HG03196 (cell line): ENCODE measurements around the gene DLG3.
A peak's percentile ranks its signal among the peaks of the same experiment; 100 is the strongest.

ENCODE experiments used
- ATAC-seq: cut with Tn5 transposase; IDR thresholded peaks from one replicate; pipeline ENCODE4 v1.9.1; 2021; ENCODE audit not compliant: unreplicated experiment

Gene DLG3

DNA sequence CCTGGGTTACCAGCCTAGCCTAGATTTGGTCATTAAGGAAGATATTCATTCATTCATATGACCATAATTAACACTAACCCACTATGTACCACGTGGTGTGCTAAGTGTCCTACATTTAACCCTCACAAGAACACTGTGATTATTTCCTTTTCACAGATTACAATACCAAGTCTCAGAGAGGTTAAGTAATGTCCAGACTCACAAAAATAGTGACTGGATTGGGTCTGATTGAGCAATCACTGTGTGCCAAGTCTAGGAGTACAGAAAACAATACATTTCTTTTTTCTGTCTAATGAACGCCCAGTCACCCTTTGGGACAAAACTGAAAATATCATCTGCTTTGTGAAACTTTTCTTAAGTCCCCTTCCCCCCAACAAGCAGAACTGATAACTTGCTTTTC, 7.6 kb upstream of the DLG3 start:
- no peak for ATAC-seq

DNA sequence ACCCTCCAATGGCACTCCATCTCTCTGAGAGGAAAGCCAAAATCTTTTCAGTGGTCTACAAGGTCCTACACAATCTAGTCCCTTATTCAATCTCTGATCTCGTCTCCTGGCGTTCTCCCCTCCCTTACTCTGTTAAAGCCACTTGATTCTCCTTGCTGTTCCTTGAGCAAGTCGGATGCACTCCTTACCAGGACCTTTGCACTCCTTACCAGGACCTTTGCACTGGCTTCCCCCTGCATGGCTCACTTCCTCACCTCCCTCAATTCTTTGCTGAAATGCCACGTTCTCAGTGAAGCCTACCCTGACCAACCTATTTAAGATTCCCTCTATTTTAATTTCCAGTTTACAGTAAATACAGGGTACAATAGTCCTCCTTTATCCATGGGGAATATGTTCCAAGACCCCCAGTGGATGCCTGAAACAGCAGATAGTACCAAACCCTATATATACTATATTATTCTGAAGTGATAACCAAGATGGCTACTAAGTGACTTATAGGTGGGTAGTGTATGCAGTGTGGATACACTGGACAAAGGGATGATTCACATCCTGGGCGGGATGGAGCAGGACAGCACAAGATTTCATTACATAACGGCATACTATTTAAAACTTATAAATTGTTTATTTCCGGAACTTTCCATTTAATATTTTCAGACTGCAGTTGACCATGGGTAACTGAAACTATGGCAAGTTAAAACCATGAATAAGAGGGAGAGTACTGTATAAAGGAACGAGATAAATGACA, 6.5 kb upstream of the DLG3 start:
- ATAC-seq, result no peak

DNA sequence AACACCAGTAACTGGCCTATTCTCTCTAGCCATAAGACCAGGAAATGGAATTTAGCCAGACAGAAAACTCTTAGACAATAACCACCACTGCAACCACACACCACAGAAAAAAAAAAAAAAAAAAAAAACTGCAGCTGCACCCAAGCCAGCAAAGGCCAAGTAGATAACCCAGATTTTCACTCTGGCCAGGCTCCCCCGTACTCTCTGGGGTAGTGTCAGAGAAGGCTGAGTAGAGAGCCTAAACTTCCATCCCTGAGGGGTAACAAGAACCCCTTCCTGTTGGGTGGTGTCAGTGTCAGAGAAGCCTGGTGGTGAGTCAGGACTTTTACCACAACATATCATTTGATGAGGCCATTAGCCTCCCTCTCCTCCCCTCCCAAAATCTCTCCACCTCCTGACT, 5.6 kb upstream of the DLG3 start:
- ATAC-seq, result no peak

DNA sequence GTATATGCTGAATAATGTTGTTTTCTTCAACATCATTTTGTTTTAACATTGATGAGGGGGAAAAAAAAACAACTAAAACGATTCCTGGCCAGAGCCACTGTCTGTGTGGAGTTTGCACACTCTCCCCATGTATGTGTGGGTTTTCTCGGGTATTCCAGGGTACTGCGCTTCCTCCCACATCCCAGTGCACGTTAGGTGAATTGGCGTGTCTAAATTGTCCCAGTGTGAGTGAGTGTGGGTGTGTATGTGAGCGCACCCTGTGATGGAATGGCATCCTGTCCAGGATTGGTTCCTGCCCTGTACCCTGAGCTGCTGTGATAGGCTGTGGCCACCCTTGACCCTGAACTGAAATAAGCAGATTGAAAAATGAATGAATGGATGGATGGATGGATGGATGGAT, 2.4 kb upstream of the DLG3 start:
- ATAC-seq, result no peak

DNA sequence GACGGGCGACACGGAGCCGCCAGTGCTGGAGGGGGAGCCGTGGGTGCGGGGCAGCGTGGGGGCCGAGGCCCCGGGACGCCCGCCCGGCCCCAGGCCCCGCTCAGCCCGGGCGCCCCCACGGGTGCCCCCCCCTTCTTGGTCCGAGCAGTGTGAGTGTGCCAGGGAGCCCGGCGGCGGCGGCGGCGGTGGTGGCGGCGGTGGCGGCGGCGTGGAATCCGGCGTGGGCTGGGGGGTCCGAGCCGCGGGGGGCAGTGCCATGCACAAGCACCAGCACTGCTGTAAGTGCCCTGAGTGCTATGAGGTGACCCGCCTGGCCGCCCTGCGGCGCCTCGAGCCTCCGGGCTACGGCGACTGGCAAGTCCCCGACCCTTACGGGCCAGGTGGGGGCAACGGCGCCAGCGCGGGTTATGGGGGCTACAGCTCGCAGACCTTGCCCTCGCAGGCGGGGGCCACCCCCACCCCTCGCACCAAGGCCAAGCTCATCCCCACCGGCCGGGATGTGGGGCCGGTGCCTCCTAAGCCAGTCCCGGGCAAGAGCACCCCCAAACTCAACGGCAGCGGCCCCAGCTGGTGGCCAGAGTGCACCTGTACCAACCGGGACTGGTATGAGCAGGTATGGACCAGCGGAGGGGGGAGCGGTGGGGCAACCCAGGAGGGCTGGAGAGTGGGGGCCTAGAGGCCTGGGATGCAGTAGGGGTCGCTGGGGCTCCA, 466 bp downstream of the DLG3 start:
- ATAC-seq, result no peak

DNA sequence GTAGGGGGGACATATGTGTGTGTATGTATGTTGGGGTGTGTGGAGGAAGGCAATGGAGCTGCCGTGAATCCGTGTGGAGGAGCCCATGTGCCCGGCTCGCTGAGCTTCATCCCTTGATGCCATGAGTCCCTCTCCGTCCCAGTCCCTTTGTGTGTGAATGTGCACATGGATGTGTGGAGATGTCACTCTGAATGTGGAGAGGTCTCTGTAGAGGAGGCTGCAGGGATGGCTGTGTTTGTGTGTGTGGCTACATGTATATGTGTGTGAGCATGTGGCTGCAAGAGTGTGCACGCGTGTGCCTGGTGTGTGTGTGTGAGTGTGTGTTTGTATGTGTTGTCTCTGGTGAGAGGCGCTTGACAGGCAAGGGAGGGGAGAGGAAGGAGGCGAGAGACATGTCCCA, 1.3 kb downstream of the DLG3 start:
- ATAC-seq, result no peak

DNA sequence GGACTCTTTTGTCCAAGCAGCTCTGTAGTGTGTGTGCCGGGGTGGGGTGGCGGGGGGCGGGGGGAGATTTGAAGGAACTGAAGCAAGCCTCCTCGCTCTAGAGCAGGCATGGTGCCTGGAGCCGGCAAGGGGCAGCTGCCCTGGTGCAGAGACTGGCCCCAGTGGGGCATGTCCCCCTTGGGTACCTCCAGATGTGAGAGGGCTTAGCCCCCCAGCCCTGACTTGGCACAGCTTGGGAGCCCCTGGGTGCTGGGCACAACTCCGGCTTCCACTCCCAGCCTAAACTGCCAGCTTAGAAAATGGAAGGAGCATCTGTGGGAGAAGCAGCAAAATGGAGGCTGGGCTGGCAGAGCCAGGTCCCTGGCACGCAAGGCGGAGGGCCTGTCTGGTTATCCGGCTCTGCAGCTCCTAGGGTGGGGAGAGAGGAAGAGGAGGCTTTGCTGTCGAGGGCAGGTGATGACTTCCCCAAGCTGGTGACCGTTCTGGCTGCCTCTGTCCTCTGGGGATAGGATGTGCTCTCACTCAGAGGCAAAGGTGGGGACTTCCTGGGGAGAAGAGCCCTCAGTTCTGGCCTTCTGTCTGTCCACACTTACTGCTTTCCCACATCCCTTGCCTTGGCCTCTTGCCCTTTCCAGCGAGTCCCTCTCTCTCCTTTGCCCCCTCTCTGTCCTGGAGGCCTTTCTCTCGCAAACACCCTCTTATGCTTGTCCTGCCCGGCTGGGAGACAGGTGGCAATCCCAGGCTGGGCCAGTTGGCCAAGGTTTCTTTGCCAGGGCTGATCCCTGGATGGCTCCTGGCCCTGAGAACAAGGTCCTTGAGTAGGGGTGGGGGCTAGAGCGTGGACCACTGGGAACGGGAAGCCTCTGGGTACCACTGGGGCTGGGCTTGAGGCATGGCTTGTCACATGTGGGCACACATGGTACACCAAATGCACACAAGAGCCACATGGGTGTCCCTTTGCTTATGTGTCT, 2.0 kb downstream of the DLG3 start:
- no peak for ATAC-seq

DNA sequence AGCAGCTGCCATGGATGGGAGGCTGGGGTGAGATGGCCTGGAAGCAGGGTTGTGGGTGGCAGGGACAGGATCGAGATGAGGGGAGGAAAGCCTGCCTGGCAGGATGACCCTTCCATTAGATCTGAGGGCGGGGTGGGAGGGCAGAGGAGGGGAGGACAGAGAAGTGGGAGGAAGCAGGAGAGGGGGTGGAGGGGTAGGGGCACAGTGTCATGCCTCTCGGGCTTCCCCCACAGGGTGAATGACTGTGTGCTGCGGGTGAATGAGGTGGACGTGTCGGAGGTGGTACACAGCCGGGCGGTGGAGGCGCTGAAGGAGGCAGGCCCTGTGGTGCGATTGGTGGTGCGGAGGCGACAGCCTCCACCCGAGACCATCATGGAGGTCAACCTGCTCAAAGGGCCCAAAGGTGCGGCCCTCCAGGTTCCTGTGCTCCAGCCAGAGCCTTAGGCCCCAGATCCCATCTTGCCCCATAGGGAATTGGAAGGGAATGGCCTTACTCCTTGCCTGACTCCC, 4.9 kb downstream of the DLG3 start:
- no peak for ATAC-seq

DNA sequence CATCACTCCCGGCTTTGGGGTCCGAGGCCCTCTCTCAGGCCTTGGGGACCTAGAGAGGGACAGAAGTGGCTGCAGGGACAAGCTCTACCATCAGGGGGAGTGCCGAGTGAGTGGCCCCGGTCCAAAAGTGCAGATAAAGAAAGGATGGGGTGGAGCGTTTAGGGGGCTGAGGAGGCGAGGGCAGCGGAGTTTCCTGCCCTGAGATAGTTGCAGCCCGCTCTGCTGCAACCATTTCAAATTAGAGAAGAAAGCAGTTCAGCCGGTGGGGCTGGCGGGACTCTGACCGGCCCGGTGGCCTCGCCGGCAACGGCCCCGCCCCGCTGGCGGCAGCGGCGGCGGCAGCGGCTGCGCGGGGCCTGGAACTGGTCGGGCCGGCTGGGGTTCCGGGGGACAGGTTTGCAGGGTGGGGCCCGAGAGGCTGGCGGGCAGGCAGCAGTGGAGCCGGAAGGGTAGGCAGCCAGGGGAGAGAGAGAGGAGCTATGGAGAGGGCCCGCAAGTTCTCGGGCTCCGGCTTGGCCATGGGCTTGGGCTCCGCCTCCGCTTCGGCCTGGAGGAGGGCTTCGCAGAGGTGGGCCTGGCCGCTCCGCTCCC, 7.6 kb downstream of the DLG3 start:
- ATAC-seq, result no peak

DNA sequence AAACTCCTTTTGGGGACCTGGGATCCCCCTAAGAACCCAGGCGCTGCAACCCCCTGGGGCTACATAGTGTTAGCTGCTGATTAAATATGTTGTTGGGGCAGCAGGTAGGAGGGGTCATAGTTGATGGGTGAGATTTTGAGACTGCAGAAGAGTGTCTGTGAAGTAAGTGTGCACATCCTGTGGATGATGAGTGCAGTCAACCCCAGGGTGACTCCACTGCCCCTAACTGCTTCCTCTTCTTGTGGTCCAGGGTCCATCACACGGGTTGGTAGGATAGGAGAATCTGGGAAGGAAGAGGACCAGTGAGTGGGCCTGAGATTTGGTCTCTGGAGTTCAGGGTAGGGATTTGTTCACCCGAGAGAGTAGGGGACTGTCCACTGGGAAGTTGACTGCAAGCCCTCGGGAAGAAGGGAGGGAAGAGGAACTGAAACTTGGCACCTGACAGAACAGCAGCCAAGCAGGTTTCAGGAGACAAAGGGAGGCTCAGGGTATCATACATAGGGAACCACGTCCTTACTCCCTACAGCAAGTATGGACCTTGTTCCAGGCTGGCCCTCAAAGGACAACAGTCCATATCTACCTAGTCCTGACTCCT, 8.5 kb downstream of the DLG3 start:
- ATAC-seq, result no peak

DNA sequence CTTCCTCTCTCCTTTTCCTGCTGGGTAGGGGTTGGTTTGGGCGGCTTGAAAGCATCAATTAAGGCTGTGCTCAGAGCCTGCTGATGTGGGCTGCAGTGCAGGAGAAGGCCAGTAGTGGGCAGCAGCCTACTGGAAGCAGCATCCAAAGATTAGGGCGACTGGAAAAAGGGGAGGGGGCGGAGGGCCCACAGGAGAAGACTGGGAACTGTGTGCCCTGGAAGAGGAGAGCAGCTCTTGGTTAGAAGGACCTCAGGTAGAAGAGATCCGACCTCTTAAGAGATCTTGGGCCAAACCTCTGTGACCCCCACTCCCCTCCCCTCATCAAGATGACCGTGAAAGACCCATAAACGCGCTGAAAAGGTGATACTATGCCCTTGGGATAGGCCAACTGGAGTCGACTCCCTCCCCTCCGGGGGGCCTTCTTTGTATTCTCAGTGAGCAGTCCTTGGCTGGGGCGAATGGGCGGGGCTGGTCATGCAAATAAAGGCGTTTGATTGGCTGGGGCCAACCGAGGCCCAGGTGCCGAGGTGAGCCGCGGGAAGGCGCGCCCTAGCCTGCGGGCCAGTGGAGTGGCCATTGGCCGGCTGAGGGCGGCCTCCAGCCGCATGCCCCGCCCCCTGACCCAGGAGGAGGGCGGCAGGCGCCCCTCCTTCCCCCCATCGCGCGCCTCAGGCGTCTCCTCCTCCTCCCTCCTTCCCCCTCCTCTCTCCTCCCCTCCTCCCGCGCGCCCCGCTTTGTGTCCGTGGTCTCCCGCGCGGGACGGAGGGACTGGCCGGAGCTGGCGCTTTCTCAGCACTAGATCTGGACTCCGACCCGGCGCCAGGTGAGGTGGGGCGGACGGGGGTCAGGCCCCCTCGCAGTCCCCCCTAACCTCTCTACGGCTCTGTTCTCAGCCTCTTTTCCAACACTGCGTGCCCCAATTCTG, 10.1 kb downstream of the DLG3 start:
- peak; percentile 50 for ATAC-seq

DNA sequence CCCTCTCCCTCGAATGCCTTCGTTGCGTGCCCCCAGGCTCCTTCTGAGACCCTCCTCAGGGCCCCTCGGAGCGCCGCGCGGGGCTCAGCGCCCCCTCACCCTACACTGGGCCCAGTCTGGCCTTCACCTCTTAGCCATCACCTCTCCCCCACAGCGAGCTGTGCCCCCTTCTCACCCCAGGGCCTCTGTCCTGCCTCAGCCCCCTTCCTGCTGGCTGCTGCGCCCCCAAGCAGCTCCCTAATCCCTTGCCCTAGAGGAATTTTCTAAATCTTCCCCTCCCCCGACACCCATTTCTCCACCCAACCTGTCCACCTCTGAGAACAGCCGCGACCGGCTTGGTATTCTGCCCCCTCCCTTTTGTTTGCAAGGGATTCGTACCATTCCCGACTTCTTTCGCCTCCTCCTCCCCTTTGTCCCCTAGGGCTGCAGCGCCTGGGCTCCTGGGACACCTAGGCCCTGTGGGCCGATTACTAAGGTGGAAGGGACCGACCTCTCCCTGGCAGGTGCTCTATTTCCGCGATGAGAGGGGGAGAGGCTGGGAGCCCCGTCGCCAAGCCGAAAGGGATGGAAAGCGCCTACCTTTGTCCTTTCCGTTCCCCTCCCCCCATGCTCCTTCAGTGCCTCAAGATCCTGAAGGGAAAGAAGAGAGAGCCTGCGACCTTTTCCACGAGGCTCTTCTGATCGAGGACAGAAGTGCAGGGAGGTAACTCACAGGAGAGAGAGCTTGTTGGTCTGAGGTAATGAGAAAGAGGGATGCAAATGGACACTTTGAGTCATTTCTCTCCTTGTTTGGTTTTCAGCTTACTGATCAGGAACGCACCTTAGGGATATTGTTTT, 10.9 kb downstream of the DLG3 start:
- ATAC-seq, result no peak

DNA sequence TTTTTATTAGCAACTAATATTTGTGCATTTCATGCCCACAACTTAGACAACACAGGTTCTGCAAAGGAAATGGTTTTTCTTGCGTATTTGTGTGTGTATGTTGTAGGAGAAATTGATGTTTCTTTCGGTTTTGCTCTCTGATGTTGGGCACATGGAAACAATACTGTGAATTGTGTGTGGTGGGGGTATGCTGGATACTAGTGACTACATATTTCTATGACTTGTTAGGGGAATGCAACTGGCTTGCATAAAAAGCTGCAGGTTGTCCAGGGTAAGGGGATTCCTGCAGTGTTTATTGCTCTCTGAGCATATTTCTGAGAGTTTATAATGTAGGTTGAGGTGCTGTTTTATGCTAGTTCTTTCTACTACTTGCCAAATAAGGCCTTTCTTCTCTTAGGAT, 11.6 kb downstream of the DLG3 start:
- ATAC-seq, result no peak

DNA sequence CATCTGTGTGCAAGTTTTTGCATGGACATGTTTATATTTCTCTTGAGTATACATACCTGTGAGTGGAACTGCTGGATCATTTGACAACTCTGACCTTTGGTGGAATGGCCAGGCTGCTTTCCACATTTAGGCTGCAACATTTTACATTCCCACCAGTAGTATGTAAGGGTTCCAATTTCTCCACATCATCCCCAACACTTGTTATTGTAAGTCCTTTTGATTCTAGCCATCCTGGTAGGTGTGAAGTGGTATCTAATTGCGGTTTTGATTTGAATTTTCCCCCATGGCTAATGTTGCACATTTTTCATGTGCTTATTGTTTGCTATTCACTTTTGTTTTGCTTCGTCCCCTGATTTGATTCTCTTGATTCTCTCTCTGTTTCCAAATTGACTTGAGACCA, 16.4 kb downstream of the DLG3 start:
- no peak for ATAC-seq

DNA sequence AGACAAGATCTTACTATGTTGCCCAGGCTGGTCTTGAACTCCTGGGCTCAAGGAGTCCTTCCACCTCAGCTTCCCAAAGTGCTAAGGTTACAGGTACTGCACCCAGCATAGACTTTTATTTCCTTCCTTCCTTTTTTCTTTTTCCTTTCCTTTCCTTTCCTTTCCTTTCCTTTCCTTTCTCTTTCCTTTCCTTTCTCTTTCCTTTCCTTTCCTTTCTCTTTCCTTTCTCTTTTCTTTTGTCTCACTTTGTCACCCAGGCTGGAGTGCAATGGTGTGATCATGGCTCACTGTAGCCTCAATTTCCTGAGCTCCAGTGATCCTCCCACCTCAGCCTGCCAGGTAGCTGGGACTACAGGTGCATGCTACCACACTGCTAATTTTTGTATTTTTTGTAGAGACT, 19.4 kb downstream of the DLG3 start:
- no peak for ATAC-seq

DNA sequence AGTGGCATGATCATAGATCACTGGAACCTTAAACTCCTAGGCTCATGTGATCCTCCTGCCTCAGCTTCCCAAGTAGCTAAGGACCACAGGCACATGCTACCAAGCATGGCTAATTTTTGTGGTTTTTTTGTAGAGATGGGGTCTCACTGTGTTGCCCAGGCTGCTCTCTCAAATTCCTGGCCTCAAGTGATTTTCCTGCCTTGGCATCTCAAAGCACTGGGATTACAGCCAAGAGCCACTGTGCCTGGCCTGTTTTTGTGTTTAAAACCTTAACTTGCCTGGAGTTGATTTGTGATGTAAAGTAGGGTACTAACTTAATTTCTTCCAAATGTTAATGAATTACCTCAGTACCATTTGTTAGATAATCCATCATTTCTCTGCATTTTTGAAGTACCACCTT, 22.3 kb downstream of the DLG3 start:
- ATAC-seq, result no peak

DNA sequence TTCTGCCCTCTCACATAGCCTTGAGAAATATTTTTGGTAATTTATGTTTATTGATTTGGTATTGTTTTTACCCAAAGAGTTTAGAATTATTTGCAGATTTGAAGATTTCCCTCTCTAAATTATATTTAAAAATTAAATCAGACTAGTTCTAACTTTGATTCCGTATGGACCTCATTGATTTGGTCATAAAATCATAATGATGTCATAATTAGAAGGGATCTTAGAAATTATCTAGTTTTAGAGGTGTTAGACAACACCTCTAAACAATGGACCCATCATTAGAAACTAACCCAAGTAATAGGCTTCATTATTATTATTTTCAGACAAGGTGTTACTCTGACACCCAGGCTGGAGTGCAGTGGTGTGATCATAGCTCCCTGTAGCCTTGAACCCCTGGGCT, 24.1 kb downstream of the DLG3 start:
- ATAC-seq, result no peak

DNA sequence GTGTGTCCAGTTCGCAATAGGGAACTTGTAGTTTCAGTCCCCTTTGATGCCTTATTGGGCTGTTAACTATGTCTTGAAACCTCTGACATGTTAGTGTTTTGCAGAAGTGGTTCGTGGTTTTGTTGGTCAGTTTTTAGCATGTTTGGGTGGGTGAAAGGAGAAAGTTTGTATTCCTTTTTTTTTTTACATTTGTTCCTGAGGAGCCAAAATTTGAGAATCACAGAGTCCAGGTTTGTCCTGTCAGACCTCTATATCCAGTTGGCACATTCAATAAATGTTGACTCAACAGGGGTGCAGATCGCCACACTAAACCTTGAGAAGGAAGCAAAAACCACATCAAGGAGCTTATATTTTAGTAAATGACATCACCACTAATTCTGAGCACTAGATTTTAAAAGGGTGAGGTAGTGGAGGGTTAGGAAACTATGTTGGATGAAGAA, 26.2 kb downstream of the DLG3 start:
- ATAC-seq, result no peak
